ENCODE data around the gene NAP1L2. TPM values are rescaled to one million over a fixed set of nuclear protein-coding genes. Genes with fewer than 3 reads are reported as not detected.
"Not testable (repeated sequence)": the region's sequence is repeated elsewhere in the genome, so short reads cannot be mapped to it uniquely, and the experiment has no call there.

Gene NAP1L2
- total and polyA plus RNA-seq, 7 donors: 0.10 to 2.1 (median 0.93) TPM

DNA sequence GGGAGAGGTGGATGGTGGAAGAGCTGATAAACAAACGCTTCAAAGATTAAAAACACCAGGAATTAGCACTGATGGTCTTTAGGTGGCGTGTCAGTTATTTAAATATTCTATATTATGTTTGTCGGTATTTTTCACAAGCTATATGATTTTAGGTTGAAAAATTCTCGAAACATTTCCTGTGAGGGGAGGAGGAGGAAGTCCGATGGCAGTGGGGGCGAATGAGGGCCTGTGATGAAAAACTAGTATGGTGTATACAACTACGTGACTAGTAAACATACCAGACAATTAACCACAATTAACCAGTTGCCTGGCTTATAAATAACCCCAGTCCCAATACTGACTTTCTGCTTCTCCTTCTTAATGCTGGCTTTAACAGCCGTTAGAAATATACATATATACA is 595 bp upstream of the NAP1L2 start:
- Histone ChIP-seq H3K4me1 (no peaks in the 10 kb centered on the region), H3K27me3 (ENCODE audit: insufficient read depth in 3 of 3, low read length in 2 of 3) (peaks cover 0 to 24% (median 0%) of the 10 kb centered on the region in 3 donors), H3K4me3 (peak overlapping the region; percentile 57), H3K36me3 (ENCODE audit: insufficient read depth in 1 of 2, low read depth in 1 of 2) (no peaks in the 10 kb centered on the region), H3K27ac (no peak overlapping the region), H3K9me3 (no peaks in the 10 kb centered on the region)
- WGBS, 3 donors: 17 to 36% (median 19%) methylated on average over 8 of the region's 8 CpGs
- intact Hi-C loops (cut with DNase I): loop anchor here in 1 of 2 donors (10.0 kb wide), 1 partner anchor 60 kb away; no protein-coding TSS in a partner anchor
- no peak for ATAC-seq
- TF ChIP-seq, protein P1, sequence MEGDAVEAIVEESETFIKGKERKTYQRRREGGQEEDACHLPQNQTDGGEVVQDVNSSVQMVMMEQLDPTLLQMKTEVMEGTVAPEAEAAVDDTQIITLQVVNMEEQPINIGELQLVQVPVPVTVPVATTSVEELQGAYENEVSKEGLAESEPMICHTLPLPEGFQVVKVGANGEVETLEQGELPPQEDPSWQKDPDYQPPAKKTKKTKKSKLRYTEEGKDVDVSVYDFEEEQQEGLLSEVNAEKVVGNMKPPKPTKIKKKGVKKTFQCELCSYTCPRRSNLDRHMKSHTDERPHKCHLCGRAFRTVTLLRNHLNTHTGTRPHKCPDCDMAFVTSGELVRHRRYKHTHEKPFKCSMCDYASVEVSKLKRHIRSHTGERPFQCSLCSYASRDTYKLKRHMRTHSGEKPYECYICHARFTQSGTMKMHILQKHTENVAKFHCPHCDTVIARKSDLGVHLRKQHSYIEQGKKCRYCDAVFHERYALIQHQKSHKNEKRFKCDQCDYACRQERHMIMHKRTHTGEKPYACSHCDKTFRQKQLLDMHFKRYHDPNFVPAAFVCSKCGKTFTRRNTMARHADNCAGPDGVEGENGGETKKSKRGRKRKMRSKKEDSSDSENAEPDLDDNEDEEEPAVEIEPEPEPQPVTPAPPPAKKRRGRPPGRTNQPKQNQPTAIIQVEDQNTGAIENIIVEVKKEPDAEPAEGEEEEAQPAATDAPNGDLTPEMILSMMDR (IDR thresholded peaks at IDR 0.05): no peak
- DNase-seq: no peak

- intact Hi-C loops (cut with DNase I): loop anchor here in 1 of 2 donors (10.0 kb wide), 1 partner anchor 59 kb away; no protein-coding TSS in a partner anchor
- DNase-seq: peak in 1 of 2 donors; percentile 26
- Histone ChIP-seq H3K4me3 (peak overlapping the region; percentile 57), H3K36me3 (ENCODE audit: insufficient read depth in 1 of 2, low read depth in 1 of 2) (no peaks in the 10 kb centered on the region), H3K27me3 (ENCODE audit: insufficient read depth in 3 of 3, low read length in 2 of 3) (peaks cover 0 to 24% (median 0%) of the 10 kb centered on the region in 3 donors), H3K27ac (no peak overlapping the region), H3K4me1 (no peaks in the 10 kb centered on the region), H3K9me3 (no peaks in the 10 kb centered on the region)
- WGBS, 3 donors: 1 to 21% (median 2%) methylated on average over 15 to 18 of the region's 18 CpGs
- no peak for ATAC-seq
- TF ChIP-seq, protein P1 (IDR thresholded peaks at IDR 0.05): no peak
Observed at GRCh38 chrX:73213734-73214425, 771 bp downstream of the NAP1L2 start.

DNA sequence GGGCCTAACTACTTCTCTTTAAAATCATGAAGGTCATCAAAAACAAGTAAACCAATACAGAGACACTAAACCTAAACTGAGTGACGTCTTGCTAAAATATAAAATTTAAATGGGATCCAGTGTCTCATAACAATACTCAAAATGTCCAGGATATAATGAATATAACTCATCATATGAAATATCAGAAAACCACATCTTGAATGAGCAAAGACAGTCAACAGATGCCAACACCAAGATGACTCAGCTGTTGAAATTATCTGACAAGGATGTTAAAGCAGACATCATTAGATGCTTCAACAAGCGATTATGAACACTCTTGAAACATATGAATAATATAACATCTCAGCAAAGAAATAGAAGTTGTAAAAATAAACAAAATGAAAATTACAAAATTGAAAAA is 8.3 kb downstream of the NAP1L2 start:
- no peak for ATAC-seq
- WGBS, 3 donors: 46 to 87% (median 83%) methylated on average over 2 of the region's 2 CpGs
- Histone ChIP-seq H3K9me3 (no peaks in the 10 kb centered on the region), H3K36me3 (ENCODE audit: insufficient read depth in 1 of 2, low read depth in 1 of 2) (no peaks in the 10 kb centered on the region), H3K27ac (no peak overlapping the region), H3K27me3 (ENCODE audit: insufficient read depth in 3 of 3, low read length in 2 of 3) (peaks cover 0 to 7% (median 0%) of the 10 kb centered on the region in 3 donors), H3K4me1 (no peaks in the 10 kb centered on the region), H3K4me3 (no peak overlapping the region)
- no peak for DNase-seq
- intact Hi-C loops (cut with DNase I): no loop called here
- TF ChIP-seq, protein P1 (IDR thresholded peaks at IDR 0.05): no peak

- WGBS, 3 donors: 74 to 88% (median 79%) methylated on average over 6 of the region's 6 CpGs
- Histone ChIP-seq H3K27ac (no peak overlapping the region), H3K27me3 (ENCODE audit: insufficient read depth in 3 of 3, low read length in 2 of 3) (peaks cover 0 to 7% (median 0%) of the 10 kb centered on the region in 3 donors), H3K4me3 (no peak overlapping the region), H3K36me3 (ENCODE audit: insufficient read depth in 1 of 2, low read depth in 1 of 2) (no peaks in the 10 kb centered on the region), H3K9me3 (no peaks in the 10 kb centered on the region), H3K4me1 (no peaks in the 10 kb centered on the region)
- ATAC-seq: no peak
- intact Hi-C loops (cut with DNase I): no loop called here
- no peak for DNase-seq
- TF ChIP-seq, protein P1 (IDR thresholded peaks at IDR 0.05): no peak
Observed at GRCh38 chrX:73182502-73183114, 32.0 kb downstream of the NAP1L2 start.

DNA sequence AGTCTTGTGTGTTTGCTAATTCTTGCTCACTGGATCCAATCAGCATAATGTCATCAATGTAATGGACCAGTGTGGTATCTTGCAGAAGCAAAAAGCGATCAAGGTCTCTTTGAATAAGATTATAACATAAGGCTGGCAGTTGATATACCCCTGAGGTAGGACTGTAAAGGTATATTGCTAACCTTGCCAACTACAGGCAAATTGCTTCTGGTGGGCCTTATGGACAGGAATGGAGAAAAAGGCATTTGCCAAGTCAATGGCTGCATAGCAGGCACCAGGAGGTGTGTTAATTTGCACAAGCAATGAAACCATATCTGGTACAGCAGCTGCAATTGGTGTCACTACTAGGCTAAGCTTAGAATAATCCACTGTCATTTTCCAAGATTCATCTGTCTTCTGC is 45.7 kb downstream of the NAP1L2 start:
- H3K27me3 ChIP-seq (ENCODE audit: insufficient read depth in 3 of 3, low read length in 2 of 3); H3K36me3 ChIP-seq (ENCODE audit: insufficient read depth in 1 of 2, low read depth in 1 of 2); intact Hi-C loops (cut with DNase I); H3K4me3 ChIP-seq; DNase-seq; H3K4me1 ChIP-seq; ATAC-seq; H3K27ac ChIP-seq: not testable (repeated sequence)
- 67 to 83% (median 72%) methylated on average over 1 of the region's 1 CpG for WGBS, 3 donors
- peaks cover 12% of the 10 kb centered on the region for H3K9me3 ChIP-seq
